AG04449 (cell line): ENCODE results near the gene LRRC3C.
A peak's percentile ranks its signal among the peaks of the same experiment; 100 is the strongest.

Experiments
- CTCF ChIA-PET: fragments of 350-600 bp; formaldehyde crosslinking; extraction: SDS; loops from one replicate; lab custom pipeline; 2021; ENCODE audit warnings: antibody characterized with exemption; lab: Yijun Ruan, JAX
- POLR2A ChIA-PET: fragments of 400-600, 350-600 bp; formaldehyde crosslinking; extraction: SDS; loops from one replicate; lab custom pipeline; 2020; ENCODE audit warnings: antibody characterized with exemption, inconsistent platforms; lab: Yijun Ruan, JAX
- DNase-seq: peaks from one replicate; pipeline ENCODE4 v3.0.0-alpha.2; 2010; ENCODE audit warnings: low read depth, low spot score
- H3K4me3 ChIP-seq: 2 replicates; pipeline ENCODE4 v1.5.1; 2011; ENCODE audit warnings: low read depth, mild to moderate bottlenecking, control low read depth, low read length
- CTCF ChIP-seq: IDR thresholded peaks from one replicate; pipeline ENCODE4 v1.5.1; 2011; ENCODE audit warnings: mild to moderate bottlenecking, moderate library complexity, low read length, control low read depth, inconsistent platforms; ENCODE audit not compliant: insufficient read depth; ENCODE audit errors: missing control alignments

The LRRC3C gene

GRCh38 chr17:39915559-39915958, 12.0 kb upstream of the LRRC3C start:
- ChIA-PET CTCF (interaction anchor here (1.0 to 1.7 kb wide), 2 partner anchors 22 to 65 kb away, joined by 3 to 9 read pairs; partner anchors contain the start of gene PSMD3), POLR2A (interaction anchor here (0.9 kb wide), 1 partner anchor 14 kb away, joined by 5 read pairs; no protein-coding TSS in a partner anchor)
- H3K4me3 ChIP-seq = no peak overlapping the region
- DNase-seq = no peak
- TF ChIP-seq CTCF = no peak

GRCh38 chr17:39916918-39917317, 10.6 kb upstream of the LRRC3C start:
- CTCF ChIA-PET = interaction anchor here (0.7 kb wide), 1 partner anchor 32 kb away, joined by 3 read pairs; no protein-coding TSS in a partner anchor
- peak; percentile 16 for TF ChIP-seq CTCF
- H3K4me3 ChIP-seq = no peak overlapping the region
- POLR2A ChIA-PET = no interaction called here
- DNase-seq = no peak

- no peak overlapping the region for H3K4me3 ChIP-seq
- ChIA-PET CTCF (interaction anchor here (0.9 kb wide), 1 partner anchor 49 kb away, joined by 3 read pairs; no protein-coding TSS in a partner anchor), POLR2A (no interaction called here)
- DNase-seq = no peak
- no peak for TF ChIP-seq CTCF
These were observed 8.3 kb upstream of the LRRC3C start for GRCh38 chr17:39919087-39919683.

- no peak for DNase-seq
- ChIA-PET POLR2A (no interaction called here), CTCF (interaction anchor here (1.2 to 2.1 kb wide), 2 partner anchors 38 to 48 kb away, joined by 4 to 6 read pairs; no protein-coding TSS in a partner anchor)
- TF ChIP-seq CTCF = no peak
- H3K4me3 ChIP-seq = no peak overlapping the region
These were observed 7.0 kb upstream of the LRRC3C start for GRCh38 chr17:39920218-39921210.

GRCh38 chr17:39921323-39921722, 6.2 kb upstream of the LRRC3C start:
- H3K4me3 ChIP-seq = no peak overlapping the region
- TF ChIP-seq CTCF = no peak
- POLR2A ChIA-PET = no interaction called here
- CTCF ChIA-PET = interaction anchor here (1.2 to 2.1 kb wide), 2 partner anchors 37 to 49 kb away, joined by 4 to 6 read pairs; no protein-coding TSS in a partner anchor
- no peak for DNase-seq
